Stimulated activated CD4-positive, alpha-beta T cell treated with anti-CD3 and anti-CD28 coated beads, Interleukin-4, amount 100 ng/mL, for 1 hour (primary cell): ENCODE data around the gene HSDL2.
A peak's percentile ranks its signal among the peaks of the same experiment; 100 is the strongest.
"Not testable (repeated sequence)": the region's sequence is repeated elsewhere in the genome, so short reads cannot be mapped to it uniquely, and the experiment has no call there.

ENCODE experiments used
- DNase-seq: peaks from one replicate; pipeline ENCODE4 v3.0.0-alpha.2; 2020

HSDL2 gene

GRCh38 chr9:112380102-112380824 is at the start of gene HSDL2:
Gene HSDL2 (plus strand): TSS chr9:112380108. CDS start chr9:112380164, 56 bp downstream.
- no peak for DNase-seq

DNA sequence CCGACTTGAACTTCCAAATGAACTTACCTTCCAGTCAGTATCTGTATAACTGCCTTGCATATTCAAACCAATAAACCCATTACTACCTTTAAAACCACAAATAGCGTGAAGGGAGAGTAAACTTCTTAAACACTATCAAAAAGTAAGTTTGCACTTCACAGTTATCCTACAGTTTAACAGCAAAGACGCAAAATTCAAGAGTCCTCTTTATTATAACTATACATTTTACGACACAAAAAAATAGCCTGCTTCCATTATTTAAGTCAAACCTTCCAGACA is 48.3 kb upstream of the HSDL2 start:
- DNase-seq: no peak

- no peak for DNase-seq
Measured at GRCh38 chr9:112332214-112332613, 47.7 kb upstream of the HSDL2 start.

DNA sequence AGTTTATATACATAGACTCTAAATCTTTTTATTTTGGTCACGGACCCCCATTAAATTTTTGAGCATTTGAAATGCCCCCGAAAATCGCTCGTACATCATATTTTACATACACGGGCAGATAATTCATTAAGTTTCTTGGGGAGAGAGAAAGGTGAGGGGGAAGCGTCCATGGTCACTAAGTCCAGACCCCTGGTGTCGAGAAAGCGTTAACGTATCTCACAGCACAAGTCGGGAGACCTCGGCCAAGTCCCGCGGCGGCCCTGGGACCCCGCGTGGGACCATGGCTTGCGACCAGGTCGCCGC is 47.3 kb upstream of the HSDL2 start:
- DNase-seq: no peak

GRCh38 chr9:112332977-112333638 is 46.8 kb upstream of the HSDL2 start, which contains the start of gene PTBP3:
Gene PTBP3 (minus strand): TSS chr9:112333619. CDS start chr9:112297865, 35,754 bp downstream.
- DNase-seq: peak; percentile 77

DNA sequence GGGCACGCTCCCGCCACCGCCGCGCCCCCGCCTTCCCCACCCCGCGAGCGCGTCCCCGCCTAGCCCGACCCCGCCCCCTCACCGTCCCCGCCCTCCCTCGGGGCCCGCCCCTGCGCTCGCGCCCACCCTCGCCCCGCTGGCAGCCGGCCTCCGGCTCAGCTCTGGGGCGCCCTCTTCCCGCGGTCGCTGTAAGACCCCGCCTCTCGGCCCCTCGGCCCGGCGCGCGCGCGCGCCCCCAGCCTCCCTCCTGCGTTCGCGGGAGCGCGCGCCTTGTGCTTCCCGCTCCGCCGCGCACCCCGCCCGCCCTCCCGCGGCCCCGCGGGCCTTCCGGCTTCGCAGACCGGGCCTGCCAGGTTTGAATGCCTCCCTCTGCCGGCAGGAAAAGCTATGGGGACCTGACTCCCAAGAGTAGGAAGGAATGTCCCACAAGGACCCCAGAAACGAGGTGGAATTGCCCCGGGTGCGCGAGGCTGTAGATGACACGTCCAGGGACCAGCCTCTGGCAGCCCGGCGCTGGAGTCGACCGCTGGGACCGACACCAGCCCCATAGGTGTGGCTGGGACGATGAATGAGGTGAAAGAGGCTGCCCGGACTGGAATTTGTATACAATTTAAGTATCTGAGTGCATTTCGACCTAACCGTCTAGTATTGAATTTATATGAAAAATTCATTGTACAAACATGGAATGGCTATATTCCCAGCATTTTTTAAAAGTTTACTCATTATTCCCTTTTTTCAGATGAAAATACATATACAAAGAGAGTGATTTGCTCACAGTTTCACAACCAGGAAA is 46.1 kb upstream of the HSDL2 start:
- peak; percentile 94 for DNase-seq

DNA sequence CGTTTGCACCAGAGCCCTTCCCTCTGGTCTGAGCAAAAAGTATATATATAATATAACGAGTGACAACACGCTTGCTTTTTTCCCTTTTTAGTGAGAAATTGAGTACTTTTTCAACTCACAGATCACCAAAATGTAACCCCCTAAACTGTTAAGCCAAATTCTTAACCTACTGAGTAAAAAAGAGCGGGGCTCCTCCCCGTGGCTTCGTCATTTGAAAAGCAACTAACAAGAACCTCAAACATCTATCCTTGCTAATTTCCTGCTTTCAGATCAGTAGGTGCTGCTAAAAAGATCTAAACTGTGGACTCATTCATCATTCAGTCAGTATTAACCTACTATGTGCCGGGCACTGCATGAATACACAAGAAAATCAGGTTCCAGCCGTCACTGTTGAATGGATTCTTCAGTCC is 45.5 kb upstream of the HSDL2 start:
- peak; percentile 53 for DNase-seq

- DNase-seq: no peak
Measured at GRCh38 chr9:112337547-112337946, 42.4 kb upstream of the HSDL2 start.

GRCh38 chr9:112338561-112338960 is 41.3 kb upstream of the HSDL2 start:
- no peak for DNase-seq

- no peak for DNase-seq
Measured at GRCh38 chr9:112339886-112340285, 40.0 kb upstream of the HSDL2 start.

GRCh38 chr9:112341730-112342129 is 38.2 kb upstream of the HSDL2 start:
- DNase-seq: no peak

- peak; percentile 77 for DNase-seq
Measured at GRCh38 chr9:112348257-112349007, 31.5 kb upstream of the HSDL2 start.

DNA sequence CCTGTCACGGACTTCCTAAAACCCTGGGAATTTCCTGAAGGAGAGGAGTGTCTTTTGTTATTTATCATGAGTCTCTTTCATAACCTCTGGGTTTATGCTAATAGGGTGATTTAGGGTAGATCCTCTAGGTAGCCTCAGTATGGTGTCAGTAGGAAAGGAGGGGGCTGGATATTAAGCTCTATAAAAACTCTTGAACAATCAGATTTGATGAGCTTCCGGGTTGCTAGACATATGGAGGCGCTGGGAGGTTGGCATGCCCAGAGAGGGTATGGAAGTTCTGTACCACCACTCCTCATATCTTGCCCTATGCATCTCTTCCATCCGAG is 30.9 kb upstream of the HSDL2 start:
- DNase-seq: no peak

DNA sequence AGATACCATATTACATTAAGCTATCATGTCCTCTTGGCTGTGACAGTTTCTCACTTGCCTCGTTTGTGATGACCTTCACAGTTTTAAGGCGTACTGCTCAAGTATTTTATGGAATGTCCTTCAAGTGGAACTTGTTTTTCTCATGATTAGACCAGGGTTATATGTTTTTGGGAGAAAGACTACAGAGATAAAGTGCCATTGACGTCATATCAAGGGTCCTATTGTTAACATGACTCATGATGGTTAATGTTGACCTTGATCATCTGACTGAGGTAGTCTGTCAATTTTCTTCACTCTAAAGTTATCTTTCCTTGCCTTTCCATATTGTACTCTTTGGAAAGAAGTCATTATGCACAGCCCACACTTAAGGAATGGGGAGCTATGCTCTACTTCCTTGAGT is 28.7 kb upstream of the HSDL2 start:
- DNase-seq: no peak

- DNase-seq: no peak
Measured at GRCh38 chr9:112352209-112352608, 27.7 kb upstream of the HSDL2 start.

DNA sequence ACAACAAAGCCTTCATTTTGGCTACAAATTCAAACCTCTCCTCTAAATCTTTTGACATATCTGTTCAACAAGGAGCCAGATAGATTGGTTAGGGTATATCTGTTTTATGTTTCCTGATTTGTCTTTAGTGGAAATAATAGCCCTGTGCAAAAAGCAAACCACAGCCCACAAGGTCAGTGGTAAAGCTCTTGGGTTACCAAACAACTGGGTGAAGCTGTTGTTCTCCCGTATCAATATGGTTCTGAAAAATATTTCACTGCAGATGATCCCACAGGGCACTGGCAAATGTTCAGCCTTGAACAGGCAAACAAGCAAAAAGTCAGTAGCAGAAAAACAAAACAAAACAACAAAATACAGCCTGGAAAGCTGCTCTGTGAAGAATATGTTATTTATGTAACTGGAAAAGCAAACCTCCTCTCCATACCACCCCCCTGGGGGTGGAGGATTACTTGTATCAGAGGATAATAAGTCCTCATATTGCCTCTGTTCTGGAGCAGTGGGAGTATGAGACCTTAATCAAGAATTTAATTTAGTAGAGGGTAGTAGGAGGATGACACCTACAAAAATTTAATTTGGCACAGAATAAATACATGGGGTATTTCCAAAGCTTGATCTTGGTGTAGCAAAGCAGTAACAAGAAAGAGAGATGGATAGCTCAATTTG is 25.7 kb upstream of the HSDL2 start:
- DNase-seq: no peak

GRCh38 chr9:112355427-112355897 is 24.4 kb upstream of the HSDL2 start:
- DNase-seq: no peak

DNA sequence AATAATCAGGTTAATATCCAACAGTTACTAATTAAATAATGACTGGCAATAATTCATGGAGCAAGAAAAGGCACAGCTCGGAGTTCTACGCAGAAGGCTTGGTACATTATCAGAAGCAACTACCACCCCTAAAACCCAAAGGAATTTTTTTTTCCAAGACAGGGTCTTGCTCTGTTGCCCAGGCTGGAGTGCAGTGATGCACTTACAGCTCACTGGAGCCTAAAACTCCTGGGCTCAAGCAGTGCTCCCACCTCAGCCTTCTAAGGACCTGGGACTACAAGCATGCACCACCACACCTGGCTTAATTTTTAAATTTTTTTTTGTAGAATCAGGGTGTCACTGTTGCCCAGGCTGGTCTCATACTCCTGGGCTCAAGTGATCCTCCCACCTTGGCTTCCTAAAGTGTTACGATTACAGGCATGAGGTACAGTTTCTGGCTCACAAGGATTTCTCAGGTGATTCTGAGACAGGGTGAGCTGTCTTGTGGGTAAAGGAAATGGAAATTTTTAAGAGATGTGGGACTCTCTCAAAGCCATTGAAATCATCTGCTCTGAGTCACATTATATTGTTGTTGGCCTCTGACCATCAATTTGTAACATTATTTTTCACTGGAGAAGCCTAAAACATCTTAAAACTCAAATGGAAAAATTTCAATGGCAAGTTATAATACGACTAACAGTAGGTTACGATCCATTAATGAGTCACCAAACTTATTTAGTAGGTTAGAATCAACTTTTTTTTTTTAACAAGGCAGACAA is 19.7 kb upstream of the HSDL2 start:
- no peak for DNase-seq

- DNase-seq: no peak
Measured at GRCh38 chr9:112361601-112362000, 18.3 kb upstream of the HSDL2 start.

DNA sequence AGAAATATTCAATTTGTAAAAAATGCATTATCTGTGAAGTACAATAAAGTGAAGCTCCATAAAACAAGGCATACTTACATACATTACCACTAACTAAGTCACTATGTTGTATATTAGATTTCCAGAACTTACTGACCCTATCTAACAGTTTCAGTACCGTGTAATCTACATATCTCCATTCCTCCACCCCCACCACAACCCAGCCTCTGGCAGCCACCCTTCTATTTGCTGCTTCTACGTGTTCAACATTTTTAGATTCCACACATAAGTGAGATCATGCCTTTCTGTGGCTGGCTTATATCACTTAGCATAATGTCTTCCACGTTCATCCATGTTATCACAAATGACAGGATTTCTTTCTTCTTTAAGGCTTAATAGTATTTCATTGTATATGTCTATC is 15.1 kb upstream of the HSDL2 start:
- DNase-seq: no peak

DNA sequence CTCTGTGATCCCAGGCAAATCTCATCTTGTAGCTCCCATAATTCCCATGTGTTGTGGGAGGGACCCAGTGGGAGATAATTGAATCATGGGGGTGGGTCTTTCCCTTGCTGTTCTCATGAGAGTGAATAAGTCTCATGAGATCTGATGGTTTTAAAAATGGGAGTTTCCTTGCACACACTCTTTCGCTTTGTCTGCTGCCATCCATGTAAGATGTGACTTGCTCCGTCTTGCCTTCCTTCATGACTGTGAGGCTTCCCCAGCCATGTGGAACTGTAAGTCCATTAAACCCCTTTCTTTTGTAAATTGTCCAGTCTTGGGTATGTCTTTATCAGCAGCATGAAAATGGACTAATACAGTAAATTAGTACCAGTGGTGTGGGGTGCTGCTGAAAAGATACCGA is 14.7 kb upstream of the HSDL2 start:
- not testable (repeated sequence) for DNase-seq

GRCh38 chr9:112366591-112366990 is 13.3 kb upstream of the HSDL2 start:
- no peak for DNase-seq
